GM21723 (cell line): ENCODE measurements around the gene ANKRD2.
"Not testable (repeated sequence)": the region's sequence is repeated elsewhere in the genome, so short reads cannot be mapped to it uniquely, and the experiment has no call there.

Experiments
- ATAC-seq: cut with Tn5 transposase; IDR thresholded peaks from one replicate; pipeline ENCODE4 v1.9.1; 2021; ENCODE audit warnings: mild to moderate bottlenecking, moderate library complexity; ENCODE audit not compliant: unreplicated experiment

ANKRD2 gene

GRCh38 chr10:97570789-97571471, 1.6 kb upstream of the ANKRD2 start:
- no peak for ATAC-seq

- no peak for ATAC-seq
These were observed 957 bp upstream of the ANKRD2 start for GRCh38 chr10:97571622-97572021.

GRCh38 chr10:97573021-97573420, 442 bp downstream of the ANKRD2 start:
- no peak for ATAC-seq

GRCh38 chr10:97573672-97574071, 1.1 kb downstream of the ANKRD2 start:
- no peak for ATAC-seq

- no peak for ATAC-seq
These were observed 2.0 kb downstream of the ANKRD2 start for GRCh38 chr10:97574374-97575126.

GRCh38 chr10:97575127-97575668, 2.6 kb downstream of the ANKRD2 start:
- ATAC-seq: no peak

- not testable (repeated sequence) for ATAC-seq
These were observed 3.9 kb downstream of the ANKRD2 start for GRCh38 chr10:97576487-97576886.

GRCh38 chr10:97577701-97578100, 5.1 kb downstream of the ANKRD2 start:
- no peak for ATAC-seq

- no peak for ATAC-seq
These were observed 5.7 kb downstream of the ANKRD2 start for GRCh38 chr10:97578171-97578844.

GRCh38 chr10:97580421-97581367, 8.1 kb downstream of the ANKRD2 start:
- ATAC-seq: no peak

GRCh38 chr10:97582169-97582568, 9.6 kb downstream of the ANKRD2 start:
- no peak for ATAC-seq

- no peak for ATAC-seq
These were observed 10.9 kb downstream of the ANKRD2 start for GRCh38 chr10:97583476-97583875.

- ATAC-seq: no peak
These were observed 11.7 kb downstream of the ANKRD2 start, which contains the start of gene HOGA1 for GRCh38 chr10:97584060-97584797. Gene HOGA1 (plus strand): TSS chr10:97584389. CDS start chr10:97584704, 315 bp downstream.

GRCh38 chr10:97584798-97585438, 12.3 kb downstream of the ANKRD2 start:
- ATAC-seq: no peak

GRCh38 chr10:97585439-97585811, 12.8 kb downstream of the ANKRD2 start:
- no peak for ATAC-seq

- ATAC-seq: no peak
These were observed 14.6 kb downstream of the ANKRD2 start for GRCh38 chr10:97587183-97587582.

- ATAC-seq: no peak
These were observed 16.9 kb downstream of the ANKRD2 start, which contains the start of gene C10orf62 for GRCh38 chr10:97589479-97589878. Gene C10orf62 (plus strand): TSS chr10:97589721. CDS start chr10:97589898, 177 bp downstream.

- no peak for ATAC-seq
These were observed 17.6 kb downstream of the ANKRD2 start for GRCh38 chr10:97590082-97590747.
